Right ventricle myocardium inferior (tissue), 1 donor: ENCODE data around the gene SFXN4. TPM values are rescaled to one million over a fixed set of nuclear protein-coding genes. Genes with fewer than 3 reads are reported as not detected.
A peak's percentile ranks its signal among the peaks of the same experiment; 100 is the strongest.
"Not testable (repeated sequence)": the region's sequence is repeated elsewhere in the genome, so short reads cannot be mapped to it uniquely, and the experiment has no call there.

Experiments
- ATAC-seq: fragments of 200-7000 bp; cut with Tn5 transposase; one replicate; pipeline ENCODE4 v1.9.1; 2020; ENCODE audit warnings: mild to moderate bottlenecking, moderate library complexity
- DNase-seq: peaks from one replicate; pipeline ENCODE4 v3.0.0; 2021; ENCODE audit errors: missing footprints
- intact Hi-C: fragments of 100-400 bp; cut with DNase I; formaldehyde crosslinking; loops from one replicate; pipeline ENCODE4 v1.11.0; 2022
- total RNA-seq: library from RNA; stranded (reverse); fragmentation: NEBNext Ultra II Directional; extraction: Animal tissue kit (Norgen Biotek cat#: 25700); gene quantifications from one replicate; pipeline ENCODE4 v1.2.1, GENCODE V29; 2021
- donor health status: DM: no; HTN: yes; CAD: no; lungs with severe emphysema.

Gene SFXN4
- total RNA-seq, 1 donor from 2014 or later = 42.0 TPM

- no peak for DNase-seq
- ATAC-seq = no peak
- intact Hi-C loops = loop anchor here (2.0 kb wide), 1 partner anchor 291 kb away; no protein-coding TSS in a partner anchor
These were observed 32.4 kb upstream of the SFXN4 start for GRCh38 chr10:119197921-119198320.

GRCh38 chr10:119191881-119192280 lies 26.4 kb upstream of the SFXN4 start:
- no peak for ATAC-seq

GRCh38 chr10:119190954-119191785 lies 25.7 kb upstream of the SFXN4 start:
- intact Hi-C loops = no loop called here
- DNase-seq = no peak
- no peak for ATAC-seq

More at GRCh38 chr10:119191881-119192280, 26.4 kb upstream of the SFXN4 start:
- intact Hi-C loops = no loop called here
- no peak for DNase-seq

- intact Hi-C loops = no loop called here
- ATAC-seq (no peak), DNase-seq (no peak)
These were observed 24.8 kb upstream of the SFXN4 start for GRCh38 chr10:119190353-119190752.

- no peak for ATAC-seq
- DNase-seq = no peak
- intact Hi-C loops = no loop called here
These were observed 24.3 kb upstream of the SFXN4 start for GRCh38 chr10:119189811-119190282.

GRCh38 chr10:119183664-119184412 lies 18.3 kb upstream of the SFXN4 start:
- DNase-seq (no peak), ATAC-seq (no peak)
- intact Hi-C loops = no loop called here

- intact Hi-C loops, DNase-seq, ATAC-seq: not testable (repeated sequence)
These were observed 15.4 kb upstream of the SFXN4 start for GRCh38 chr10:119180850-119181400.

GRCh38 chr10:119178372-119179119 lies 13.0 kb upstream of the SFXN4 start, which contains the start of gene PRDX3:
Gene PRDX3 (minus strand): TSS chr10:119178812. CDS start chr10:119178790, 22 bp downstream.
- intact Hi-C loops = loop anchor here (10.0 kb wide), 1 partner anchor 406 kb away; no protein-coding TSS in a partner anchor
- DNase-seq (peak; percentile 98), ATAC-seq (peak; percentile 99)

- ATAC-seq = no peak
These were observed 12.3 kb upstream of the SFXN4 start for GRCh38 chr10:119177708-119178371.

GRCh38 chr10:119176166-119176565 lies 10.7 kb upstream of the SFXN4 start:
- DNase-seq (no peak), ATAC-seq (no peak)
- intact Hi-C loops = loop anchor here (10.0 kb wide), 1 partner anchor 409 kb away; no protein-coding TSS in a partner anchor

More at GRCh38 chr10:119177708-119178371, 12.3 kb upstream of the SFXN4 start:
- intact Hi-C loops = loop anchor here (10.0 kb wide), 1 partner anchor 407 kb away; no protein-coding TSS in a partner anchor
- DNase-seq = no peak

GRCh38 chr10:119174109-119174508 lies 8.6 kb upstream of the SFXN4 start:
- DNase-seq = no peak
- no peak for ATAC-seq
- intact Hi-C loops = loop anchor here (10.0 kb wide), 1 partner anchor 411 kb away; no protein-coding TSS in a partner anchor

GRCh38 chr10:119167041-119167440 lies 1.5 kb upstream of the SFXN4 start:
- intact Hi-C loops = loop anchor here (5.0 kb wide), 1 partner anchor 85 kb away; the partner anchor contains the start of gene EIF3A
- DNase-seq (no peak), ATAC-seq (no peak)

- ATAC-seq (no peak), DNase-seq (no peak)
- intact Hi-C loops = loop anchor here (5.0 kb wide), 1 partner anchor 84 kb away; the partner anchor contains the start of gene EIF3A
These were observed 1.1 kb upstream of the SFXN4 start for GRCh38 chr10:119166564-119166963.

- no peak for DNase-seq
- intact Hi-C loops = loop anchor here (5.0 kb wide), 1 partner anchor 84 kb away; the partner anchor contains the start of gene EIF3A
- no peak for ATAC-seq
These were observed 595 bp upstream of the SFXN4 start for GRCh38 chr10:119166118-119166500.

GRCh38 chr10:119162452-119163092 lies 2.9 kb downstream of the SFXN4 start:
- DNase-seq = no peak
- ATAC-seq = no peak
- intact Hi-C loops = no loop called here

GRCh38 chr10:119161680-119162451 lies 3.6 kb downstream of the SFXN4 start:
- intact Hi-C loops = no loop called here
- ATAC-seq = no peak
- no peak for DNase-seq
